ENCODE measurements around the gene POLR2E. TPM values are rescaled to one million over a fixed set of nuclear protein-coding genes. Genes with fewer than 3 reads are reported as not detected.
A peak's percentile ranks its signal among the peaks of the same experiment; 100 is the strongest.

The POLR2E gene
- total RNA-seq, 3 donors from 2014 or later, result 108 to 138 (median 133) TPM

GRCh38 chr19:1091544-1092175, 3.5 kb downstream of the POLR2E start:
- Histone ChIP-seq H3K4me3 (no peak overlapping the region), H3K36me3 (ENCODE audit: low read depth) (no peaks in the 10 kb centered on the region), H3K4me1 (ENCODE audit: low read depth) (peaks cover 18% of the 10 kb centered on the region), H3K9me3 (no peaks in the 10 kb centered on the region)
- DNase-seq, result peak in 1 of 3 donors; percentile 53
- ATAC-seq, result no peak
- no peak for TF ChIP-seq CTCF (IDR thresholded peaks at IDR 0.05)
- intact Hi-C loops (cut with DNase I, micrococcal nuclease), result no loop called here

GRCh38 chr19:1090731-1091543, 4.2 kb downstream of the POLR2E start:
- intact Hi-C loops (cut with DNase I, micrococcal nuclease), result no loop called here
- Histone ChIP-seq H3K4me1 (ENCODE audit: low read depth) (peaks cover 18% of the 10 kb centered on the region), H3K36me3 (ENCODE audit: low read depth) (no peaks in the 10 kb centered on the region)

GRCh38 chr19:1089891-1090290, 5.3 kb downstream of the POLR2E start:
- H3K36me3 ChIP-seq (ENCODE audit: low read depth), result no peaks in the 10 kb centered on the region
- no peaks in the 10 kb centered on the region for H3K9me3 ChIP-seq
- DNase-seq (no peak), ATAC-seq (no peak)
- intact Hi-C loops (cut with DNase I, micrococcal nuclease), result no loop called here
- no peak overlapping the region for H3K4me3 ChIP-seq
- TF ChIP-seq CTCF (IDR thresholded peaks at IDR 0.05), result no peak
- peaks cover 12% of the 10 kb centered on the region for H3K4me1 ChIP-seq (ENCODE audit: low read depth)

More at GRCh38 chr19:1090731-1091543, 4.2 kb downstream of the POLR2E start:
- Histone ChIP-seq H3K4me3 (no peak overlapping the region), H3K9me3 (no peaks in the 10 kb centered on the region)
- peak in 1 of 3 donors; percentile 52 for DNase-seq
- no peak for ATAC-seq
- TF ChIP-seq CTCF (IDR thresholded peaks at IDR 0.05), result no peak

GRCh38 chr19:1089126-1089771, 5.9 kb downstream of the POLR2E start:
- ATAC-seq (no peak), DNase-seq (no peak)
- H3K4me1 ChIP-seq (ENCODE audit: low read depth), result peaks cover 13% of the 10 kb centered on the region
- H3K4me3 ChIP-seq, result no peak overlapping the region
- TF ChIP-seq CTCF (IDR thresholded peaks at IDR 0.05), result no peak
- H3K36me3 ChIP-seq (ENCODE audit: low read depth), result no peaks in the 10 kb centered on the region
- intact Hi-C loops (cut with DNase I, micrococcal nuclease), result no loop called here
- H3K9me3 ChIP-seq, result no peaks in the 10 kb centered on the region

GRCh38 chr19:1088416-1089010, 6.7 kb downstream of the POLR2E start:
- Histone ChIP-seq H3K4me3 (no peak overlapping the region), H3K36me3 (ENCODE audit: low read depth) (no peaks in the 10 kb centered on the region), H3K9me3 (no peaks in the 10 kb centered on the region), H3K4me1 (ENCODE audit: low read depth) (peaks cover 13% of the 10 kb centered on the region)
- ATAC-seq, result peak; percentile 3
- no peak for TF ChIP-seq CTCF (IDR thresholded peaks at IDR 0.05)
- intact Hi-C loops (cut with DNase I, micrococcal nuclease), result no loop called here
- DNase-seq, result no peak
